ENCODE results near the gene OR51B4.
"Not testable (repeated sequence)": the region's sequence is repeated elsewhere in the genome, so short reads cannot be mapped to it uniquely, and the experiment has no call there.

Gene OR51B4

GRCh38 chr11:5269715-5270147 lies 32.0 kb downstream of the OR51B4 start, which contains the start of gene HBE1:
HBE1 (minus strand) TSS chr11:5269945; CDS start chr11:5269890, 55 bp downstream.
- DNase-seq: no peak

- no peak for DNase-seq
These were observed 34.6 kb downstream of the OR51B4 start for GRCh38 chr11:5267033-5267563.

- no peak for DNase-seq
These were observed 35.1 kb downstream of the OR51B4 start for GRCh38 chr11:5266609-5267008.

- DNase-seq: no peak
These were observed 35.9 kb downstream of the OR51B4 start for GRCh38 chr11:5265832-5266231.

GRCh38 chr11:5258543-5259262 lies 43.0 kb downstream of the OR51B4 start:
- DNase-seq: no peak

- DNase-seq: no peak
These were observed 44.5 kb downstream of the OR51B4 start for GRCh38 chr11:5257296-5257695.

GRCh38 chr11:5254646-5255413 lies 46.9 kb downstream of the OR51B4 start, which contains the start of gene HBG2:
HBG2 (minus strand) TSS chr11:5254781; CDS start chr11:5254728, 53 bp downstream.
- not testable (repeated sequence) for DNase-seq

- not testable (repeated sequence) for DNase-seq
These were observed 47.7 kb downstream of the OR51B4 start for GRCh38 chr11:5254023-5254422.

- not testable (repeated sequence) for DNase-seq
These were observed 48.3 kb downstream of the OR51B4 start for GRCh38 chr11:5253440-5253839.

GRCh38 chr11:5252919-5253265 lies 48.9 kb downstream of the OR51B4 start:
- no peak for DNase-seq

- no peak for DNase-seq
These were observed 49.4 kb downstream of the OR51B4 start for GRCh38 chr11:5252192-5252918.

- no peak for DNase-seq
These were observed 50.0 kb downstream of the OR51B4 start for GRCh38 chr11:5251746-5252145.
